C4-2B (cell line): ENCODE data around the gene ZDHHC11B.
"Not testable (repeated sequence)": the region's sequence is repeated elsewhere in the genome, so short reads cannot be mapped to it uniquely, and the experiment has no call there.

ENCODE experiments used
- ZFX ChIP-seq: fragments of 450-650 bp; IDR thresholded peaks from 2 replicates; pipeline ENCODE4 v1.6.1; 2017
- TF ChIP-seq, protein P1 (sequence below): fragments of 450-650 bp; conservative IDR thresholded peaks from 2 replicates; pipeline ENCODE4 v1.5.1; 2017; ENCODE audit warnings: mild to moderate bottlenecking

DNA sequence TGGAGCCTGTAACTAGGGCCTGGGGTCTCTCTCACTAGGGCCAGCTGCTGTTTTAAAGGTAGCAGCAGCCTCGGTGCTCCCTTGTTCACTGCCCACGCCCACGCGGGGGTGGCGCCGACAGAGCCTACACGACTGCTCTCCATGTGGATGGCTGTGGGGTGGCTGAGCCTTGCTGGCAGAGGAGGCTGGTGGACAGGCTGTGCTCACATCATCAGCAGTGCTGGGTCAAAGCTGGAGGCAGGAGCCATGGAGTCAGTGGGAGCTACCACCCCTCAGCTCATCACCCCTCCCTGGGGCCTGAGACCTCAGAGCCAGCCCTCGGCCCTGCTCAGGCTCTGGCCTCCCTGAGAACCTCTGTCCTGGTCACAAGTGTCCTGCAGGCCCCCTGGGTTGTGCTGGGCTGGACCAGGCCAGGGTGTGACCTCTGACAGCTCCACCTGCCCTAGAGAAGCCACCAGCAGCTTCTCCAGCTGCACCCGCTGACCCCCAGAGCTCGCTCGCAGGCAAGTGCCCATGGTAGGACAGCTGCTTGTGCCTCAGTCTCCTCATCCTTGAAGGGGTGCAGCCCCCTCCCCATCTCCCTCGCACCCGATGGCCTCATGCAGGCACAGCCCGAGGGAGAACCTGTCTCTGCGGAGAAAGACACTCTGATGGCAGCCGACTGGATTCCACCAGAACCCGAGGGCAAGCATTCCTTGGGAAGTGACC lies 101.7 kb downstream of the ZDHHC11B start:
- TF ChIP-seq, protein P1, sequence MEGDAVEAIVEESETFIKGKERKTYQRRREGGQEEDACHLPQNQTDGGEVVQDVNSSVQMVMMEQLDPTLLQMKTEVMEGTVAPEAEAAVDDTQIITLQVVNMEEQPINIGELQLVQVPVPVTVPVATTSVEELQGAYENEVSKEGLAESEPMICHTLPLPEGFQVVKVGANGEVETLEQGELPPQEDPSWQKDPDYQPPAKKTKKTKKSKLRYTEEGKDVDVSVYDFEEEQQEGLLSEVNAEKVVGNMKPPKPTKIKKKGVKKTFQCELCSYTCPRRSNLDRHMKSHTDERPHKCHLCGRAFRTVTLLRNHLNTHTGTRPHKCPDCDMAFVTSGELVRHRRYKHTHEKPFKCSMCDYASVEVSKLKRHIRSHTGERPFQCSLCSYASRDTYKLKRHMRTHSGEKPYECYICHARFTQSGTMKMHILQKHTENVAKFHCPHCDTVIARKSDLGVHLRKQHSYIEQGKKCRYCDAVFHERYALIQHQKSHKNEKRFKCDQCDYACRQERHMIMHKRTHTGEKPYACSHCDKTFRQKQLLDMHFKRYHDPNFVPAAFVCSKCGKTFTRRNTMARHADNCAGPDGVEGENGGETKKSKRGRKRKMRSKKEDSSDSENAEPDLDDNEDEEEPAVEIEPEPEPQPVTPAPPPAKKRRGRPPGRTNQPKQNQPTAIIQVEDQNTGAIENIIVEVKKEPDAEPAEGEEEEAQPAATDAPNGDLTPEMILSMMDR = not testable (repeated sequence)
- TF ChIP-seq ZFX = not testable (repeated sequence)
